H1 (cell line): ENCODE measurements around the gene SMIM1. TPM values are rescaled to one million over a fixed set of nuclear protein-coding genes. Genes with fewer than 3 reads are reported as not detected.

ENCODE experiments used
- CTCF ChIA-PET: fragments of 300-600 bp; sonication (Branson Sonifier 250); formaldehyde crosslinking; loops from one replicate; lab custom pipeline; 2021; ENCODE audit not compliant: partially characterized antibody; lab: Charles Lee
- POLR2A ChIA-PET: fragments of 300-600 bp; sonication (Branson Sonifier 250); formaldehyde crosslinking; loops from one replicate; lab custom pipeline; 2021; ENCODE audit warnings: inconsistent platforms; ENCODE audit not compliant: partially characterized antibody; lab: Charles Lee
- DNase-seq, 2 experiments: peaks; one replicate each; pipeline versions ENCODE4 v3.0.0 to v3.0.0-alpha.2; 2010 to 2022; ENCODE audit warnings: low spot score in 2 of 2, low read depth in 1 of 2, mixed read lengths in 1 of 2
- FAIRE-seq: peaks from 2 replicates; lab custom pipeline; 2011; peaks lifted over from hg19 to GRCh38; lab: Jason Lieb, UNC
- H2AFZ ChIP-seq: 2 replicates; pipeline ENCODE4 v1.8.1; 2012; ENCODE audit warnings: low read length, inconsistent platforms
- H2AK5ac ChIP-seq: 2 replicates; pipeline ENCODE4 v1.6.1; 2013; ENCODE audit warnings: low read depth, low read length
- H2BK120ac ChIP-seq: replicated peaks from 2 replicates; pipeline ENCODE3; 2013; ENCODE audit warnings: low read depth, low read length, inconsistent platforms
- H2BK12ac ChIP-seq: 2 replicates; pipeline ENCODE4 v1.6.1; 2013; ENCODE audit warnings: low read depth, low read length
- H2BK15ac ChIP-seq: 2 replicates; pipeline ENCODE4 v1.6.1; 2013; ENCODE audit warnings: low read length
- H2BK20ac ChIP-seq: 2 replicates; pipeline ENCODE4 v1.6.1; 2013; ENCODE audit warnings: low read length
- H2BK5ac ChIP-seq: 2 replicates; pipeline ENCODE4 v1.6.1; 2013; ENCODE audit warnings: low read depth, low read length
- H3K14ac ChIP-seq: 2 replicates; pipeline ENCODE4 v1.6.1; 2013; ENCODE audit warnings: inconsistent platforms; ENCODE audit not compliant: insufficient read length
- H3K18ac ChIP-seq: 2 replicates; pipeline ENCODE4 v1.6.1; 2013; ENCODE audit warnings: low read length; ENCODE audit errors: extremely low read depth
- H3K23ac ChIP-seq: 2 replicates; pipeline ENCODE4 v1.6.1; 2013; ENCODE audit warnings: inconsistent platforms; ENCODE audit not compliant: insufficient read length
- H3K23me2 ChIP-seq: 2 replicates; pipeline ENCODE4 v1.6.1; 2013; ENCODE audit warnings: low read depth, low read length
- H3K27ac ChIP-seq: 2 replicates; pipeline ENCODE4 v1.6.1; 2011; ENCODE audit warnings: low read depth, low read length, inconsistent platforms
- H3K27me3 ChIP-seq, 4 experiments: replicated peaks in 1 of 4; 1 replicate in 1 of 4; 2 replicates in 3 of 4; pipeline versions ENCODE4 v1.6.1 to v1.8.1; 2011 to 2013; ENCODE audit warnings: low read length in 3 of 4, mild to moderate bottlenecking in 3 of 4, inconsistent platforms in 2 of 4, mixed read lengths in 2 of 4, moderate library complexity in 1 of 4; ENCODE audit not compliant: control insufficient read depth in 3 of 4, insufficient read depth in 3 of 4; ENCODE audit errors: extremely low read depth in 1 of 4
- H3K36me3 ChIP-seq, 4 experiments: 2 replicates each; pipeline versions ENCODE4 v1.6.1 to v1.8.1; 2011 to 2013; ENCODE audit warnings: mild to moderate bottlenecking in 4 of 4, low read length in 3 of 4, moderate library complexity in 2 of 4, control low read depth in 1 of 4, inconsistent platforms in 1 of 4; ENCODE audit not compliant: insufficient read depth in 4 of 4, control insufficient read depth in 2 of 4
- H3K4ac ChIP-seq: replicated peaks from 2 replicates; pipeline ENCODE3; 2013; ENCODE audit warnings: low read length, low read depth, mixed read lengths, inconsistent platforms; ENCODE audit not compliant: insufficient read length
- H3K4me1 ChIP-seq, 4 experiments: replicated peaks in 1 of 4; 1 replicate in 1 of 4; 2 replicates in 3 of 4; pipeline versions ENCODE4 v1.6.1 to v1.8.1; 2011 to 2013; ENCODE audit warnings: low read length in 3 of 4, inconsistent platforms in 2 of 4, mixed read lengths in 1 of 4; ENCODE audit not compliant: insufficient read depth in 4 of 4, control insufficient read depth in 3 of 4
- H3K4me2 ChIP-seq, 2 experiments: 2 replicates each; pipeline versions ENCODE4 v1.6.1 to v1.8.1; 2011 to 2013; ENCODE audit warnings: low read depth in 2 of 2, low read length in 2 of 2, control low read depth in 1 of 2, inconsistent platforms in 1 of 2, mild to moderate bottlenecking in 1 of 2; ENCODE audit not compliant: insufficient read depth in 1 of 2
- H3K4me3 ChIP-seq, 4 experiments: fragments of 200-600, 300-600 bp in 1 of 4; sonication (generic), shearing (Covaris generic), sonication (Bioruptor Twin) in 1 of 4; 2 replicates each; pipeline versions ENCODE4 v1.5.1 to v1.8.1; 2011 to 2016; ENCODE audit warnings: low read length in 4 of 4, low read depth in 3 of 4, control low read depth in 2 of 4, inconsistent platforms in 2 of 4, mild to moderate bottlenecking in 2 of 4, mixed read lengths in 1 of 4, moderate library complexity in 1 of 4; ENCODE audit not compliant: insufficient read depth in 2 of 4; ENCODE audit errors: extremely low read depth in 1 of 4
- H3K56ac ChIP-seq: replicated peaks from 2 replicates; pipeline ENCODE3; 2013; ENCODE audit warnings: low read depth, mild to moderate bottlenecking, mixed read lengths, low read length, inconsistent platforms; ENCODE audit not compliant: insufficient read length
- H3K79me1 ChIP-seq: 2 replicates; pipeline ENCODE4 v1.6.1; 2013; ENCODE audit warnings: low read depth, low read length, control low read depth
- H3K79me2 ChIP-seq, 2 experiments: 2 replicates each; pipeline versions ENCODE4 v1.6.1 to v1.8.1; 2012 to 2013; ENCODE audit warnings: low read length in 2 of 2, mild to moderate bottlenecking in 2 of 2, inconsistent platforms in 1 of 2; ENCODE audit not compliant: insufficient read depth in 2 of 2, control insufficient read depth in 1 of 2
- H3K9ac ChIP-seq, 4 experiments: replicated peaks in 1 of 4; 1 replicate in 1 of 4; 2 replicates in 3 of 4; pipeline versions ENCODE4 v1.6.1 to v1.8.1; 2011 to 2013; ENCODE audit warnings: low read depth in 3 of 4, low read length in 3 of 4, control low read depth in 2 of 4, mild to moderate bottlenecking in 2 of 4, moderate library complexity in 2 of 4, inconsistent platforms in 1 of 4; ENCODE audit errors: extremely low read depth in 1 of 4
- H3K9me3 ChIP-seq, 2 experiments: 2 replicates each; pipeline versions ENCODE4 v1.6.1 to v1.8.1; 2012 to 2013; ENCODE audit warnings: mild to moderate bottlenecking in 2 of 2, moderate library complexity in 2 of 2, control low read depth in 1 of 2, inconsistent platforms in 1 of 2, low read depth in 1 of 2, low read length in 1 of 2, mixed read lengths in 1 of 2; ENCODE audit not compliant: insufficient read depth in 2 of 2
- H4K20me1 ChIP-seq, 2 experiments: replicated peaks in 1 of 2; 2 replicates each; pipeline versions ENCODE3 to v1.8.1; 2011 to 2013; ENCODE audit warnings: inconsistent platforms in 2 of 2, low read length in 2 of 2, mild to moderate bottlenecking in 1 of 2; ENCODE audit not compliant: insufficient read depth in 2 of 2, control insufficient read depth in 1 of 2
- H4K5ac ChIP-seq: 2 replicates; pipeline ENCODE4 v1.6.1; 2013; ENCODE audit warnings: low read length, low read depth, mixed read lengths, inconsistent platforms; ENCODE audit not compliant: insufficient read length
- H4K8ac ChIP-seq: 2 replicates; pipeline ENCODE4 v1.8.0; 2013; ENCODE audit warnings: mild to moderate bottlenecking, moderate library complexity, low read length, inconsistent platforms; ENCODE audit not compliant: insufficient read depth; ENCODE audit errors: extremely low read depth
- H4K91ac ChIP-seq: replicated peaks from 2 replicates; pipeline ENCODE3; 2013; ENCODE audit warnings: low read length, mixed read lengths, inconsistent platforms; ENCODE audit not compliant: insufficient read length
- KDM1A ChIP-seq: fragments of 200-600, 300-600 bp; sonication (generic); IDR thresholded peaks from 2 replicates; pipeline ENCODE4 v1.7.1; 2016; ENCODE audit warnings: mild to moderate bottlenecking, low read length, borderline replicate concordance
- KDM5A ChIP-seq: fragments of 200-600 bp; IDR thresholded peaks from 2 replicates; pipeline ENCODE4 v1.7.1; 2012; ENCODE audit warnings: mild to moderate bottlenecking, low read length, inconsistent platforms, mixed read lengths
- RXRA ChIP-seq: IDR thresholded peaks from 2 replicates; pipeline ENCODE4 v1.6.1; 2011; ENCODE audit warnings: low read depth, mild to moderate bottlenecking, low read length, moderate library complexity; ENCODE audit not compliant: insufficient read depth
- SIRT6 ChIP-seq: IDR thresholded peaks from one replicate; pipeline ENCODE4 v1.7.1; 2012; ENCODE audit warnings: low read length, inconsistent platforms
- TAF1 ChIP-seq: IDR thresholded peaks from 2 replicates; pipeline ENCODE4 v1.6.1; 2011; ENCODE audit warnings: mild to moderate bottlenecking, low read depth, low read length
- whole genome bisulfite sequencing, 2 experiments: shearing (Covaris generic) in 1 of 2; methylation state at CpG; one replicate each; pipeline versions ENCODE4 v1.1.6 to v1.1.7; 2013 to 2015; ENCODE audit warnings: low lambda C conversion rate in 2 of 2, mixed read lengths in 2 of 2, inconsistent platforms in 1 of 2, low coverage in 1 of 2, missing lambda C conversion rate in 1 of 2; ENCODE audit not compliant: insufficient replicate concordance in 2 of 2, insufficient coverage in 1 of 2, insufficient read length in 1 of 2; ENCODE audit errors: extremely low coverage in 1 of 2, missing lambda C conversion rate in 1 of 2; 5-methylcytosine and 5-hydroxymethylcytosine counted together
- polyA plus RNA-seq, 7 experiments: library from polyadenylated mRNA; depleted of rRNA in 3 of 7; stranded (reverse) in 5 of 7; unstranded in 2 of 7; fragments of >200 nt in 5 of 7; fragments of 200-250 nt in 2 of 7; gene quantifications; 1 replicate in 5 of 7; 2 replicates in 1 of 7; 4 replicates in 1 of 7; pipeline versions ENCODE4 v1.2.1 to v1.2.3, GENCODE V29; 2011 to 2013; ENCODE audit warnings: missing spikeins in 2 of 7, mixed read lengths in 2 of 7
- total RNA-seq: library from RNA; stranded (reverse); fragmentation: NEBNext Ultra II Directional; extraction: Animal tissue kit (Norgen Biotek cat#: 25700); gene quantifications from 2 replicates; pipeline ENCODE4 v1.2.1, GENCODE V29; 2021

Gene SMIM1
- total and polyA plus RNA-seq, 2 of the 8 experiments (the other 6 are each of a cell fraction or from before 2014, with no cell fraction given): 7.7 to 9.7 TPM

- ChIA-PET CTCF (interaction anchor here (1.1 to 3.6 kb wide), 5 partner anchors 10 to 144 kb away, joined by 3 to 17 read pairs (median 5); no protein-coding TSS in a partner anchor), POLR2A (interaction anchor here (0.5 to 2.6 kb wide), 12 partner anchors 11 to 111 kb away, joined by 3 to 12 read pairs (median 4); no protein-coding TSS in a partner anchor)
- H3K56ac ChIP-seq: no peak overlapping the region
Observed at GRCh38 chr1:3734602-3735001, 37.9 kb upstream of the SMIM1 start.

More at GRCh38 chr1:3734602-3735001, 37.9 kb upstream of the SMIM1 start:
- Histone ChIP-seq H3K4me2 (no peak overlapping the region), H4K5ac (no peak overlapping the region), H2BK120ac (no peak overlapping the region), H2BK5ac (no peak overlapping the region), H4K20me1 (peaks cover 0 to 9% of the 10 kb centered on the region in 2 experiments), H3K18ac (no peak overlapping the region), H4K8ac (no peak overlapping the region), H2BK20ac (no peak overlapping the region), H2AK5ac (no peak overlapping the region), H3K79me1 (no peaks in the 10 kb centered on the region; the same call in 1 of the 2 replicates), H2BK15ac (no peak overlapping the region), H3K79me2 (no peaks in the 10 kb centered on the region), H3K4ac (no peak overlapping the region), H3K36me3 (peaks cover 5 to 28% (median 22%) of the 10 kb centered on the region in 4 experiments; a peak in 7 of 8 replicates), H3K27me3 (no peaks in the 10 kb centered on the region; a peak in 2 of 7 replicates), H3K4me1 (peaks cover 0 to 19% (median 13%) of the 10 kb centered on the region in 4 experiments; a peak in 5 of 7 replicates), H3K9ac (no peak overlapping the region), H3K4me3 (no peak overlapping the region), H3K23me2 (no peaks in the 10 kb centered on the region; the same call in 1 of the 2 replicates), H3K27ac (no peak overlapping the region), H2AFZ (no peak overlapping the region), H2BK12ac (no peak overlapping the region), H3K9me3 (no peaks in the 10 kb centered on the region), H3K14ac (no peak overlapping the region), H3K23ac (no peak overlapping the region), H4K91ac (no peak overlapping the region)
- FAIRE-seq: no peak
- WGBS, 2 experiments: 95% methylated on average over 15 of the region's 16 CpGs; no CpG with 5 or more reads in 1 of the 2 experiments
- no peak for TF ChIP-seq SIRT6
- TF ChIP-seq KDM1A: no peak
- no peak for TF ChIP-seq TAF1
- TF ChIP-seq RXRA: no peak
- TF ChIP-seq KDM5A: no peak
- DNase-seq: no peak
